ENCODE results near the gene ZNF761. TPM values are rescaled to one million over a fixed set of nuclear protein-coding genes. Genes with fewer than 3 reads are reported as not detected.
"Not testable (repeated sequence)": the region's sequence is repeated elsewhere in the genome, so short reads cannot be mapped to it uniquely, and the experiment has no call there.

The ZNF761 gene
- total RNA-seq, 2 experiments from 2014 or later: 14.0 to 16.0 TPM

DNA sequence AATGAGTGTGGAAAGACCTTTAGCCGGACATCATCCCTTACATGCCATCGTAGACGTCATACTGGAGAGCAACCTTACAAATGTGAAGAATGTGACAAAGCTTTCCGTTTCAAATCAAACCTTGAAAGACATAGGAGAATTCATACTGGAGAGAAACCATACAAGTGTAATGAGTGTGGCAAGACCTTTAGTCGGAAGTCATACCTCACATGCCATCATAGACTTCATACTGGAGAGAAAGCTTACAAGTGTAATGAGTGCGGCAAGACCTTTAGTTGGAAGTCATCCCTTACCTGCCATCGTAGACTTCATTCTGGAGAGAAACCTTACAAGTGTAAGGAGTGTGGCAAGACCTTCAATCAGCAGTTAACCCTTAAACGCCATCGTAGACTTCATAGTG, 24.0 kb downstream of the ZNF761 start:
- TF ChIP-seq EZH2phosphoT487 (IDR thresholded peaks at IDR 0.05; ENCODE audit: borderline replicate concordance, low read depth, low read length): no peak
- TF ChIP-seq, protein P1, sequence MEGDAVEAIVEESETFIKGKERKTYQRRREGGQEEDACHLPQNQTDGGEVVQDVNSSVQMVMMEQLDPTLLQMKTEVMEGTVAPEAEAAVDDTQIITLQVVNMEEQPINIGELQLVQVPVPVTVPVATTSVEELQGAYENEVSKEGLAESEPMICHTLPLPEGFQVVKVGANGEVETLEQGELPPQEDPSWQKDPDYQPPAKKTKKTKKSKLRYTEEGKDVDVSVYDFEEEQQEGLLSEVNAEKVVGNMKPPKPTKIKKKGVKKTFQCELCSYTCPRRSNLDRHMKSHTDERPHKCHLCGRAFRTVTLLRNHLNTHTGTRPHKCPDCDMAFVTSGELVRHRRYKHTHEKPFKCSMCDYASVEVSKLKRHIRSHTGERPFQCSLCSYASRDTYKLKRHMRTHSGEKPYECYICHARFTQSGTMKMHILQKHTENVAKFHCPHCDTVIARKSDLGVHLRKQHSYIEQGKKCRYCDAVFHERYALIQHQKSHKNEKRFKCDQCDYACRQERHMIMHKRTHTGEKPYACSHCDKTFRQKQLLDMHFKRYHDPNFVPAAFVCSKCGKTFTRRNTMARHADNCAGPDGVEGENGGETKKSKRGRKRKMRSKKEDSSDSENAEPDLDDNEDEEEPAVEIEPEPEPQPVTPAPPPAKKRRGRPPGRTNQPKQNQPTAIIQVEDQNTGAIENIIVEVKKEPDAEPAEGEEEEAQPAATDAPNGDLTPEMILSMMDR (conservative IDR thresholded peaks at IDR 0.05; ENCODE audit: low read length): no peak
- no peaks in the 10 kb centered on the region for H3K4me1 ChIP-seq (ENCODE audit: insufficient read depth, low read length, poor library complexity, severe bottlenecking)
- BruUV-seq (replicated peaks): no TSS peak
- no peak overlapping the region for H3K27ac ChIP-seq (ENCODE audit: low read depth, low read length, poor library complexity, severe bottlenecking)
- peaks cover 72% of the 10 kb centered on the region for H3K36me3 ChIP-seq (ENCODE audit: insufficient read depth, low read length)
- DNase-seq (ENCODE audit: low spot score): no peak
- H3K79me2 ChIP-seq (ENCODE audit: insufficient read depth, low read depth, low read length): no peaks in the 10 kb centered on the region
- no peak overlapping the region for H3K4me3 ChIP-seq (ENCODE audit: low read depth, low read length, poor library complexity, severe bottlenecking)
- no peak overlapping the region for H3K4me2 ChIP-seq (ENCODE audit: low read length)
- ChIA-PET CTCF (ENCODE audit: unreplicated experiment) (no interaction called here), POLR2A (no interaction called here)
- no peak overlapping the region for H2AFZ ChIP-seq (ENCODE audit: low read length)
- H3K9me3 ChIP-seq (ENCODE audit: low read length): peaks cover 44% of the 10 kb centered on the region
- H4K20me1 ChIP-seq (ENCODE audit: insufficient read depth, low read length): no peaks in the 10 kb centered on the region
- intact Hi-C loops (cut with micrococcal nuclease; ENCODE audit: unreplicated experiment): no loop called here
- H3K9me2 ChIP-seq (ENCODE audit: insufficient read depth, low read length): no peaks in the 10 kb centered on the region

DNA sequence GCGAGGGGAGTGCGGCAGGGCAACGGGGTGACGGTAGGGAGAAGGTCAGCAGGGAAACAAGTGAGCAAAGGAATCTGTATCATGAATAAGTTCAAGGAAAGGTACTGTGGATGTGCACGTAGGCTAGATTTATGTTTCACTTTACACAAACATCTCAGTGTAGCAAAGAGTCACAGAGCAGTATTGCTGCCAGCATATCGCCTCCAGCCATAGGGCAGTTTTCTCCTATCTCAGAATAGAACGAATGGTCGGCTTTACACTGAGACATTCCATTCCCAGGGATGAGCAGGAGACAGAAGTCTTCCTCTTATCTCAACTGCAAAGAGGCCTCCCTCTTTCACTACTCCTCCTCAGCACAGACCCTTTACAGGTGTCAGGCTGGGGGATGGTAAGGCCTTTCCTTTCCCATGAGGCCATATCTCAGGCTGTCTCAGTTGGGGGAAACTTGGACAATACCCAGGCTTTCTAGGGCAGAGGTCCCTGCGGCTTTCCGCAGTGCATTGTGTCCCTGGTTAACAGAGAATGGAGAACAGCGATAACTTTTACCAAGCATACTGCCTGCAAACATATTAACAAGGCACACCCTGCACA, 28.4 kb downstream of the ZNF761 start:
- H2AFZ ChIP-seq (ENCODE audit: low read length); DNase-seq (ENCODE audit: low spot score); H4K20me1 ChIP-seq (ENCODE audit: insufficient read depth, low read length); H3K4me1 ChIP-seq (ENCODE audit: insufficient read depth, low read length, poor library complexity, severe bottlenecking); H3K4me2 ChIP-seq (ENCODE audit: low read length); H3K9me2 ChIP-seq (ENCODE audit: insufficient read depth, low read length); BruUV-seq (replicated peaks); POLR2A ChIA-PET; intact Hi-C loops (cut with micrococcal nuclease; ENCODE audit: unreplicated experiment); H3K4me3 ChIP-seq (ENCODE audit: low read depth, low read length, poor library complexity, severe bottlenecking); H3K27ac ChIP-seq (ENCODE audit: low read depth, low read length, poor library complexity, severe bottlenecking); H3K79me2 ChIP-seq (ENCODE audit: insufficient read depth, low read depth, low read length); CTCF ChIA-PET (ENCODE audit: unreplicated experiment): not testable (repeated sequence)
- Histone ChIP-seq H3K36me3 (ENCODE audit: insufficient read depth, low read length) (peaks cover 29% of the 10 kb centered on the region), H3K9me3 (ENCODE audit: low read length) (peaks cover 36% of the 10 kb centered on the region)

DNA sequence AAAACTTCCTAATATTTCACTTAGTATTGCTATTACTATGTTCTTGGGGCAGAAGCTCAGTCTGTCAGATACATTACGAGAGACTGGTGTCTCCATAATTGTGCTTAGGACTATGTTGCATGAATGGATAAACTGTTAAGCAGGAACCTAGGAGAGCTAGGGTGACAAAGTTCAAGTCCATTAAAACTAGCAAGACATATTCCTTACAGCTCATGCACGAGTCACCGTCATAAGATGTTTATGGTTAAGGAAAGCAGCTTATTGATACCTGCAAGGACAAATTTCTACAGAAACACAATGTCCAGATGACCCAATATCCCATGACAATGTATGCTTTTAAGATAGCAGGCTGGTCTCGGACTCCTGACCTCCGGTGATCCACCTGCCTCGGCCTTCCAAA, 30.1 kb downstream of the ZNF761 start:
- peaks cover 19% of the 10 kb centered on the region for H3K9me3 ChIP-seq (ENCODE audit: low read length)
- no TSS peak for BruUV-seq (replicated peaks)
- no peaks in the 10 kb centered on the region for H4K20me1 ChIP-seq (ENCODE audit: insufficient read depth, low read length)
- no peaks in the 10 kb centered on the region for H3K4me1 ChIP-seq (ENCODE audit: insufficient read depth, low read length, poor library complexity, severe bottlenecking)
- TF ChIP-seq EZH2phosphoT487 (IDR thresholded peaks at IDR 0.05; ENCODE audit: borderline replicate concordance, low read depth, low read length): no peak
- TF ChIP-seq, protein P1 (conservative IDR thresholded peaks at IDR 0.05; ENCODE audit: low read length): no peak
- H3K9me2 ChIP-seq (ENCODE audit: insufficient read depth, low read length): no peaks in the 10 kb centered on the region
- no peak overlapping the region for H3K4me2 ChIP-seq (ENCODE audit: low read length)
- H3K27ac ChIP-seq (ENCODE audit: low read depth, low read length, poor library complexity, severe bottlenecking): no peak overlapping the region
- H3K4me3 ChIP-seq (ENCODE audit: low read depth, low read length, poor library complexity, severe bottlenecking): no peak overlapping the region
- CTCF ChIA-PET (ENCODE audit: unreplicated experiment): no interaction called here
- H3K79me2 ChIP-seq (ENCODE audit: insufficient read depth, low read depth, low read length): no peaks in the 10 kb centered on the region
- POLR2A ChIA-PET: no interaction called here
- H2AFZ ChIP-seq (ENCODE audit: low read length): no peak overlapping the region
- DNase-seq (ENCODE audit: low spot score): no peak
- H3K36me3 ChIP-seq (ENCODE audit: insufficient read depth, low read length): peaks cover 13% of the 10 kb centered on the region
- intact Hi-C loops (cut with micrococcal nuclease; ENCODE audit: unreplicated experiment): no loop called here

All from OCI-LY7 (cell line).